HG03095 (cell line): ENCODE data around the gene ZEB1.
A peak's percentile ranks its signal among the peaks of the same experiment; 100 is the strongest.
"Not testable (repeated sequence)": the region's sequence is repeated elsewhere in the genome, so short reads cannot be mapped to it uniquely, and the experiment has no call there.

Source experiments
- ATAC-seq: cut with Tn5 transposase; IDR thresholded peaks from one replicate; pipeline ENCODE4 v1.9.1; 2021; ENCODE audit warnings: moderate library complexity; ENCODE audit not compliant: unreplicated experiment

ZEB1 gene

DNA sequence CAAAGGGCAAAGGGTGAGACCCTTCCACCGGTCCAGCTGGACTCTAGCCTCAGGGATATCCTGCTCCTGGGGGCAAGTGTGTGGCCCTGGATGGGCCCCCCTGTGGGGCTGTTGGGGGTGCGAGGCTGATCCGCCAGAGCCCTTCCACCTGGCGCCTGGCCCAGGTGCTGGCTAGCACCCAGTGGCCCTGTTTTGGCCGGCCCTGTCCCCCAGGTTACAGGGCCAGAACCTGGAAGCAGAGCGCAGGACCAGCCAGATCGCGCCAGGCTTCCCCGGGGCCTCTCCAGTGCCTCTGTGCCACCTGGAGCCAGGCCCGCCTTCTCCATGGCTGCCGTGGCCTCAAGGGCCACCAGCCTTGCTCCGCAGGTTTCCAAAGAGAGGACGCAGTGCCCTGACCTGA, 45.2 kb downstream of the ZEB1 start:
- not testable (repeated sequence) for ATAC-seq

DNA sequence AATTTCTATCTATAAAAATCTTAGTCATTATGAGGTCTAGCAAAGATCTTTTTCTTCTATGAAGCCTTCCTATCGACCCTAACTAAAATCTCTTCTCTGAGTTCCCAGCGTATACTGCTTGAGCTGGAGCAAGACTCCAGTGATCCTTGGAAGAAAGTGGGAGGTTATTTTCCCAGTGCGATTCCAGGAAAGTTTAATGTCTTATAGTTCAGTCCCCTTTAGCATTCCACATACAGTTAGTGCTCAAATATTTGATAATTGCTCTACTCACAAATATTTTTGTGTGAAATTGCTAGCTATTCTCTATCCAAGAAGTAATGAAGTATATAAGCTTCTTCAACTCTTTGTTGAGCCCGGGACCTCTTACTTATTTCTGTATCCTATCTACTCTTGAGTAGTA, 47.7 kb downstream of the ZEB1 start:
- no peak for ATAC-seq

GRCh38 chr10:31368724-31369123, 49.7 kb downstream of the ZEB1 start:
- no peak for ATAC-seq

- ATAC-seq = no peak
Observed at GRCh38 chr10:31372439-31372838, 53.4 kb downstream of the ZEB1 start.

DNA sequence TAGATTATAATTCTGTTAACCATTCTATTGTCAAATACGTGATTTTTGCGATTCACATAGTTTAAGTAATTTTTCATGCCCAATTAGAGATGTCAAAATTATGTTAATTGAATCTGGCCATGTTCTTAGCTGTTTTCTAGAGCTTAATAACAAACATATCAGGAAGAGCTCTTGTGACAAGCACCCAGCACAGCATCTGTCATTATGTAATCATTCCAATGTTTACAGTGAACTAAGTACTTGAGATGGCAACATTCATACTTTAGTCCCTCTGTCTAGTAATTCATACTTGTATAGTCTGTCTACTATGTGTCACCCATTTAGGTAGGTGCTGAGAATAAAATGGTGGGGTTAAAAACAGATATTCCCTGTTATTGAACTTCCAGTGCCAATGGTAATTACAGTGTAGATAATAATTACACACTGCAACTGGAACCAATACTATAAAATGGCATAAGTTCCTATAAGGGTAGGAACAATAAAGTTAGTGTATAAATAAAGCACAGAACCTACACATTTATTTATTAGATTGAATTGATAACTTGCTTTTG, 55.2 kb downstream of the ZEB1 start:
- ATAC-seq = no peak

DNA sequence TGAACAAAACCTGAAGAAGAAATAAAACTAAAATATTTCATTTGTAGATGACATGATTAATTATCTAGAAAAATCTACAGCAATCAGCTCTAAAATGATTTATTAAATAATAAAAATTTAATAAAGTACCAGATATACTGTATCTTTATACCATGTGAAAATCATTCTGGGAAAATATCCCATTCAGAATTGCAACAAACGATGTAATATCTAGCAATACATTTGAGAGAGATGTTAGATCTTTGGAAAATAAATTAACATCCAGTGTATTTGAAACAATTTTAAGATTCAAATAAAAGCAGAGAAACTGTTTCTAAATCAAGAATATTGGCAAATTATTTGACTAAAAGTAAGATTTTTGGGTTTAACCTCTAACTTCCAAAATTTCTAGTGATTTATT, 62.2 kb downstream of the ZEB1 start:
- ATAC-seq = no peak

- ATAC-seq = no peak
Observed at GRCh38 chr10:31381766-31382316, 62.8 kb downstream of the ZEB1 start.

- peak; percentile 96 for ATAC-seq
Observed at GRCh38 chr10:31383810-31384588, 65.0 kb downstream of the ZEB1 start.

- peak; percentile 24 for ATAC-seq
Observed at GRCh38 chr10:31384589-31384949, 65.6 kb downstream of the ZEB1 start.

DNA sequence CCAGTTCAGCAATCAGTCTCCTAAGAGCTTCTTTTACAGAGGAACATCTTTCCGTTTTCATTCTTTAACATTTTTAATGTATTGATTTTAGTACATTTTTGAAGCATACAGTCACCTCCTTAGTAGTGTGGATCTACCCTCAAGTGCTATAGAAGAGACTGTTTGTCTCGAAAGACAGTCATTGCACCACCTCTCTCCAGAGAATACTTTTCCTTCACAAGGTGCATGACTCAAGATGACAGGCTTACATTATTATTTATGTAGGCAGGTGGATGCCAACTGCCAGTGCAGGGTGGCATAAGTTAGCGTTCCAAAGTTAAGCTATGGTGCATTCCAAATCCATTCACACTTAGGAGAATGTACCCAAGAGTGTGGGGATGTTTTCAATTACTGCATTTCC, 71.8 kb downstream of the ZEB1 start:
- ATAC-seq = no peak

- ATAC-seq = no peak
Observed at GRCh38 chr10:31393844-31394243, 74.8 kb downstream of the ZEB1 start.

DNA sequence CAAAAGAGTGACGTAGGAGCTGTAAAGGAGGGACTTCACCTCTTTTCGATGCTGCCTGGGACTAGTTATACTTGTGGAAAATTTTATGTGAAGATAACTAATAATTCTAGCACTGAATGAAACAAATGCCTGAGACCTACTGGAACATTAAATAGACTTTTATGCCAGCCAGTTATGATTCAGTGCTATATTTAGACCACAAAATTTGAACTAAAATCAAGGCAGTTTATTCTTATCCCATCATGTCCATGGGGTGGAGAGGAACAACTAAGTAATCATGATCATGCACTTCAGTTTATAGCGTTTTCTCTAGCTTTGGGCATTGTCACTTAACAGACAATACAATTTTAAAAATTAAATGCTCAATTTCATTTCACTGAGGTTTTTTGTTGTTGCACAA, 76.7 kb downstream of the ZEB1 start:
- ATAC-seq = no peak

DNA sequence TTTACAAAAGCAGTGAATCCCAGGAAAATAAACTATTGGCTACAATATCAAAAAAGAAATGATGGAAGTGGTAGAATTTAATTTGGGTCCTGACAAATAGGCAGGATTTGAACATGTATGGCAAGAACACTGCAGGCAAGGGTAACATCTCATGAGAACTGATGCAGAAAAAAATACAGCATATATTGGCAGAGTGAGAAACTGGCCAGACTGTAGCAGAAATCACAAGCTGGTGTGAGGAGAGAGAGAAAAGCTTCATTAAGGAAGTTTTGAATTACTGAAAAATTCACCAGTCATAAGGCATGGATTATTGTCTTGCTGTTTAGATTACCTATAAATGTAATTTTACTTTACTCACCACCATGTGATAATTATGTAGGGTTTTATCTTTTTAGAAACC, 77.4 kb downstream of the ZEB1 start:
- ATAC-seq = no peak

- no peak for ATAC-seq
Observed at GRCh38 chr10:31397852-31398251, 78.8 kb downstream of the ZEB1 start.

GRCh38 chr10:31399171-31399570, 80.2 kb downstream of the ZEB1 start:
- ATAC-seq = no peak

GRCh38 chr10:31399631-31400030, 80.6 kb downstream of the ZEB1 start:
- ATAC-seq = no peak

- no peak for ATAC-seq
Observed at GRCh38 chr10:31401287-31401686, 82.3 kb downstream of the ZEB1 start.

DNA sequence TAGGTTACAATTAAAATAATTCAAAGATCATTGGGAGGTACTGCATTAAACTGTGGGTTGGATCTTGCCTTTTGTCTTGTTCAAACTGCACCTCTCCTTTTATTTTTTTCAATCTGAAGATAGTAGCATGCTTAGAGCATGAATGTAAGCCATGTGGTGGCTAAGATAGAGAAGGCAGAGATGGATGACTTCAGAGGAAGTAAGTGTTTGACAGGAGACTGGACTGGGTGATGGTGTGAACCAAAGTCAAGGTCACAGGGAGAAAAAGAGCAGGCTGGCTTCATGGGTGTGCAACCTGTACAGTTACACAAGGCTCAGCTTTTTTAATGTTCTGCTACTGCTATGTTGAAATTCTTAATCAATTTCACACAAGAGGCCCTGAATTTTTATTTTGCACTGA, 85.6 kb downstream of the ZEB1 start:
- no peak for ATAC-seq

DNA sequence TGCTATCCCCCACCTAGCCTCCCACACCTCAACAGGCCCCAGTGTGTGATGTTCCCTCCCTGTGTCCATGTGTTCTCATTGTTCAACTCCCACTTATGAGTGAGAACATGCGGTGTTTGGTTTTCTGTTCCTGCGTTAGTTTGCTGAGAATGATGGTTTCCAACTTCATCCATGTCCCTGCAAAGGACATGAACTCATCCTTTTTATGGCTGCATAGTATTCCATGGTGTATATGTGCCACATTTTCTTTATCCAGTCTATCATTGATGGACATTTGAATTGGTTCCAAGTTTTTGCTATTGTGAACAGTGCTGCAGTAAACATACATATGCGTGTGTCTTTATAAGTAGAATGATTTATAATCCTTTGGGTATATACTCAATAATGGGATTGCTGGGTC, 86.8 kb downstream of the ZEB1 start:
- ATAC-seq = not testable (repeated sequence)

- ATAC-seq = not testable (repeated sequence)
Observed at GRCh38 chr10:31412397-31412796, 93.4 kb downstream of the ZEB1 start.

- no peak for ATAC-seq
Observed at GRCh38 chr10:31413325-31413724, 94.3 kb downstream of the ZEB1 start.

GRCh38 chr10:31418481-31418880, 99.5 kb downstream of the ZEB1 start:
- ATAC-seq = no peak
